IMR-90 (cell line): ENCODE data around the gene PIGM. TPM values are rescaled to one million over a fixed set of nuclear protein-coding genes. Genes with fewer than 3 reads are reported as not detected.

Experiments
- ATAC-seq: fragments of 200-7000 bp; cut with Tn5 transposase; 2 replicates; pipeline ENCODE4 v1.9.1; 2020; ENCODE audit warnings: low read depth, mild to moderate bottlenecking, moderate library complexity
- BruUV-seq: library from RNA; stranded (reverse); fragments of 400-500 nt; replicated peaks from 2 replicates; lab custom pipeline; 2021; lab: Mats Ljungman, UMichigan
- CTCF ChIA-PET: fragments of 300-600 bp; formaldehyde crosslinking; extraction: SDS; loops from one replicate; lab custom pipeline; 2021; ENCODE audit warnings: antibody characterized with exemption; lab: Yijun Ruan, JAX
- POLR2A ChIA-PET: fragments of 300-600 bp; sonication (Branson Sonifier 250); formaldehyde crosslinking; loops from one replicate; lab custom pipeline; 2022; ENCODE audit warnings: antibody characterized with exemption; ENCODE audit not compliant: unreplicated experiment; lab: Charles Lee
- DNase-seq: peaks from one replicate; pipeline ENCODE4 v3.0.0; 2013
- H2AFZ ChIP-seq: replicated peaks from 2 replicates; pipeline ENCODE3; 2013; ENCODE audit warnings: low read length, mild to moderate bottlenecking; ENCODE audit not compliant: poor library complexity
- H2AK5ac ChIP-seq: 2 replicates; pipeline ENCODE4 v1.6.1; 2013; ENCODE audit warnings: low read depth, low read length, inconsistent platforms
- H2AK9ac ChIP-seq: replicated peaks from 2 replicates; pipeline ENCODE3; 2013; ENCODE audit warnings: mild to moderate bottlenecking, low read depth, low read length, moderate library complexity; ENCODE audit not compliant: poor library complexity
- H2BK120ac ChIP-seq: 2 replicates; pipeline ENCODE4 v1.6.1; 2013; ENCODE audit warnings: low read depth, low read length, inconsistent platforms
- H2BK15ac ChIP-seq: 3 replicates; pipeline ENCODE4 v1.6.1; 2013; ENCODE audit warnings: low read depth, low read length, inconsistent platforms
- H2BK20ac ChIP-seq: 2 replicates; pipeline ENCODE4 v1.6.1; 2013; ENCODE audit warnings: low read depth, mild to moderate bottlenecking, inconsistent platforms, low read length, moderate library complexity
- H2BK5ac ChIP-seq: 2 replicates; pipeline ENCODE4 v1.6.1; 2013; ENCODE audit warnings: mild to moderate bottlenecking, low read depth, low read length, inconsistent platforms; ENCODE audit not compliant: poor library complexity, severe bottlenecking
- H3K14ac ChIP-seq: replicated peaks from 2 replicates; pipeline ENCODE4 v1.6.1; 2013; ENCODE audit warnings: low read depth, low read length, inconsistent platforms
- H3K18ac ChIP-seq: 2 replicates; pipeline ENCODE4 v1.6.1; 2013; ENCODE audit warnings: low read depth, low read length, control low read depth
- H3K23ac ChIP-seq: 2 replicates; pipeline ENCODE4 v1.6.1; 2013; ENCODE audit warnings: low read depth, low read length, inconsistent platforms
- H3K27ac ChIP-seq: 2 replicates; pipeline ENCODE4 v1.5.1; 2013; ENCODE audit warnings: mild to moderate bottlenecking, control low read depth, low read length; ENCODE audit not compliant: insufficient read depth
- H3K27me3 ChIP-seq: 2 replicates; pipeline ENCODE4 v1.6.1; 2013; ENCODE audit warnings: low read length; ENCODE audit not compliant: control insufficient read depth, insufficient read depth
- H3K36me3 ChIP-seq: 2 replicates; pipeline ENCODE4 v1.6.1; 2013; ENCODE audit warnings: low read length, mixed read lengths; ENCODE audit not compliant: control insufficient read depth, insufficient read depth
- H3K4ac ChIP-seq: 2 replicates; pipeline ENCODE4 v1.6.1; 2013; ENCODE audit warnings: low read depth, low read length, inconsistent platforms
- H3K4me1 ChIP-seq: 2 replicates; pipeline ENCODE4 v1.6.1; 2013; ENCODE audit warnings: low read length, mixed read lengths; ENCODE audit not compliant: control insufficient read depth, insufficient read depth
- H3K4me2 ChIP-seq: 2 replicates; pipeline ENCODE4 v1.6.1; 2013; ENCODE audit warnings: low read depth, mild to moderate bottlenecking, control low read depth, low read length, moderate library complexity
- H3K4me3 ChIP-seq: 2 replicates; pipeline ENCODE4 v1.5.1; 2013; ENCODE audit warnings: low read depth, mild to moderate bottlenecking, control low read depth, low read length, moderate library complexity; ENCODE audit not compliant: insufficient read depth
- H3K56ac ChIP-seq: 2 replicates; pipeline ENCODE4 v1.6.1; 2013; ENCODE audit warnings: low read length, inconsistent platforms; ENCODE audit not compliant: insufficient read depth; ENCODE audit errors: extremely low read depth
- H3K79me1 ChIP-seq, 2 experiments: 2 replicates each; pipeline ENCODE4 v1.6.1; 2013; ENCODE audit warnings: low read length in 2 of 2, inconsistent platforms in 1 of 2, low read depth in 1 of 2
- H3K9ac ChIP-seq: 2 replicates; pipeline ENCODE4 v1.6.1; 2013; ENCODE audit warnings: low read depth, low read length, control low read depth
- H3K9me1 ChIP-seq: 2 replicates; pipeline ENCODE4 v1.6.1; 2013; ENCODE audit warnings: low read length, inconsistent platforms; ENCODE audit not compliant: insufficient read depth
- H3K9me3 ChIP-seq: 2 replicates; pipeline ENCODE4 v1.6.1; 2013; ENCODE audit warnings: low read length; ENCODE audit not compliant: control insufficient read depth, insufficient read depth
- H4K20me1 ChIP-seq: 2 replicates; pipeline ENCODE4 v1.6.1; 2013; ENCODE audit warnings: low read length, inconsistent platforms; ENCODE audit not compliant: insufficient read depth
- H4K5ac ChIP-seq: 2 replicates; pipeline ENCODE4 v1.6.1; 2013; ENCODE audit warnings: mild to moderate bottlenecking, low read depth, low read length, control low read depth
- H4K8ac ChIP-seq, 2 experiments: 2 replicates each; pipeline ENCODE4 v1.6.1; 2013; ENCODE audit warnings: low read depth in 2 of 2, low read length in 2 of 2, control low read depth in 1 of 2, inconsistent platforms in 1 of 2
- H4K91ac ChIP-seq: 2 replicates; pipeline ENCODE4 v1.6.1; 2013; ENCODE audit warnings: low read depth, low read length, inconsistent platforms; ENCODE audit not compliant: insufficient read depth
- BHLHE40 ChIP-seq: fragments of 150-350 bp; IDR thresholded peaks from 2 replicates; pipeline ENCODE4 v1.6.1; 2016; ENCODE audit warnings: mild to moderate bottlenecking, low read depth, low read length
- CEBPB ChIP-seq: IDR thresholded peaks from 2 replicates; pipeline ENCODE4 v1.6.1; 2012; ENCODE audit warnings: low read depth, low read length, improper control_type of control experiment
- FOS ChIP-seq: fragments of 150-350 bp; IDR thresholded peaks from 2 replicates; pipeline ENCODE4 v1.6.1; 2016; ENCODE audit warnings: low read depth, low read length
- MAFK ChIP-seq: IDR thresholded peaks from 2 replicates; pipeline ENCODE4 v1.6.1; 2012; ENCODE audit warnings: low read depth, low read length, improper control_type of control experiment
- MXI1 ChIP-seq: IDR thresholded peaks from 2 replicates; pipeline ENCODE4 v1.6.1; 2012; ENCODE audit warnings: low read depth, mild to moderate bottlenecking, low read length, moderate library complexity, borderline replicate concordance
- NFE2L2 ChIP-seq: fragments of 150-350 bp; IDR thresholded peaks from 2 replicates; pipeline ENCODE4 v1.6.1; 2016; ENCODE audit warnings: low read depth, mild to moderate bottlenecking, low read length
- POLR2A ChIP-seq: IDR thresholded peaks from 2 replicates; pipeline ENCODE4 v1.6.1; 2012; ENCODE audit warnings: mild to moderate bottlenecking, low read depth, low read length
- RAD21 ChIP-seq: IDR thresholded peaks from 2 replicates; pipeline ENCODE4 v1.6.1; 2012; ENCODE audit warnings: low read length, improper control_type of control experiment
- RCOR1 ChIP-seq: IDR thresholded peaks from 2 replicates; pipeline ENCODE4 v1.6.1; 2012; ENCODE audit warnings: mild to moderate bottlenecking, low read length, improper control_type of control experiment; ENCODE audit not compliant: insufficient replicate concordance
- RFX5 ChIP-seq: IDR thresholded peaks from 2 replicates; pipeline ENCODE4 v1.8.0; 2012; ENCODE audit warnings: low read depth, mild to moderate bottlenecking, low read length, moderate library complexity
- SMC3 ChIP-seq: fragments of 150-350 bp; IDR thresholded peaks from 2 replicates; pipeline ENCODE4 v1.6.1; 2016; ENCODE audit warnings: low read depth, mild to moderate bottlenecking, antibody characterized with exemption, low read length, moderate library complexity
- WGBS, 2 experiments: methylation state at CpG; one replicate each; pipeline versions ENCODE4 v1.1.5 to v1.1.7; 2013; ENCODE audit warnings: missing lambda C conversion rate in 2 of 2; ENCODE audit not compliant: insufficient read length in 1 of 2; ENCODE audit errors: extremely low coverage in 2 of 2; 5-methylcytosine and 5-hydroxymethylcytosine counted together
- dilution Hi-C: fragments of 300-500 bp; cut with HindIII; formaldehyde crosslinking; loops from one replicate; pipeline ENCODE4 v1.14.3; 2018; ENCODE audit warnings: low sequenced_read_pairs; ENCODE audit not compliant: unreplicated experiment
- in situ Hi-C: fragments of 300-500 bp; cut with MboI; formaldehyde crosslinking; loops from 3 replicates; pipeline ENCODE4 v1.14.3; 2019; ENCODE audit warnings: low sequenced_read_pairs, inconsistent platforms, mixed read lengths
- intact Hi-C: fragments of 100-400 bp; cut with micrococcal nuclease; formaldehyde crosslinking; loops from 2 replicates; pipeline ENCODE4 v1.10.0; 2022
- polyA plus RNA-seq, 3 experiments: library from polyadenylated mRNA; depleted of rRNA; stranded (reverse); fragments of >200 nt; gene quantifications; 2 replicates each; pipeline ENCODE4 v1.2.3, GENCODE V29; 2012; ENCODE audit warnings: low replicate concordance in 1 of 3
- total RNA-seq: library from RNA; depleted of rRNA; stranded (reverse); fragments of >200 nt; gene quantifications from 2 replicates; pipeline ENCODE4 v1.2.3, GENCODE V29; 2012
- TF ChIP-seq, protein P1 (sequence below): fragments of 150-350 bp; IDR thresholded peaks from 2 replicates; pipeline ENCODE4 v1.6.1; 2017; ENCODE audit warnings: mild to moderate bottlenecking, antibody characterized with exemption, low read length, low read depth
- TF ChIP-seq, protein P2 (sequence below): conservative IDR thresholded peaks from 2 replicates; pipeline ENCODE4 v1.5.1; 2012; ENCODE audit warnings: mild to moderate bottlenecking, low read depth, low read length, improper control_type of control experiment

The PIGM gene
- total and polyA plus RNA-seq, 2 of the 4 experiments (the other 2 are of a cell fraction): 2.9 TPM

DNA sequence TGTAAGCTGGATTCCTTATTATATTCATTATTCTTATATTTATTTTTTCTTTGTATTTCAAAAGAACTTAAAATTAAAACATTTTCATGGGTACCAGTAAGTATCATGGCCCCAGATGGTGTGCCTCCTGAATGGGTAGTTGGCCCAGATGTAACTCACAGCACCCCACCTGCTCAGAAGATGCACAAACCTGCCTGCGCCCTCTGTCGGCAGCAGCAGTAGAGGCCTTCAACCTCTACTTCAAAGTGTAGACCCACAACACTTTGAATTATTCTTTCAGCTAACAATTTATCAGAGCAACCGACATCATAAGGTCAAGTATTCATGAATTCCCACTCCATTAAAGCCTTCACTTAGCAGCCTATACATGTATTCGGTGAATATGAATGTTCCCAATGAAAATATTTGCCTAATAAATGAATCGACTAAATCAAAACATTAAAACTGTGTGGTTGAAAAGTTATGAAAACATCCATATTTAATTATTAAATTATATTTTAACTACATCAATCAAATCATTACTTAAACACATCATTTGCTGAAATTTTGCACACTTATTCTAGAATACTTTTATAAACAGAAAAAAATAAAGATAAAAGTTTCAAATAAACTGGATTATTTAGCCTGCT, 25.4 kb downstream of the PIGM start (continued):
- TF ChIP-seq BHLHE40: no peak

DNA sequence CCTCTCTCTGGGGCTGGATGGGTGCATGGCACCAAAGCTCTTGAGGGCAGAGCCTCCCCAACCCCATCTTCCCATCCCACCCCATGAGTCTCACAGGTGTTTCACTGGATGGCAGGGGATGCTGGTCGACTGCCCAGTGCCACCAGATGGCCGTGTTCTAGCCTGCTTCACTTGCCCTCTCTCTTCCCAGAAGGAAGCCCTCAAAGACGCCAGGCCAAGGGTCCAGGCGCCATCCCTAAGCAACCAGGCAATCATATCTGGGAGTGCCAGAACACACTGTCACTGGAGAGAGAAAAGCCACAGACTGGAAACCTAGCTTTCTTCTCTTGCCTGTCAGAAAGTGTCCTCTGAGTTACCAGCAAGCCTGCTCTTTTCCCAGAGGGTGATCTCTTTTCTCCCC, 26.7 kb downstream of the PIGM start:
- no peak for ATAC-seq
- no peaks in the 10 kb centered on the region for H3K36me3 ChIP-seq

More for the DNA sequence above, 26.7 kb downstream of the PIGM start:
- peaks cover 20% of the 10 kb centered on the region for H3K27me3 ChIP-seq
- no peak overlapping the region for H2BK20ac ChIP-seq
- dilution Hi-C loops: no loop called here
- no peak overlapping the region for H3K23ac ChIP-seq
- no peak overlapping the region for H3K18ac ChIP-seq
- H4K5ac ChIP-seq: no peak overlapping the region
- no peak for DNase-seq
- no peak overlapping the region for H3K9ac ChIP-seq
- H4K8ac ChIP-seq: no peak overlapping the region
- H3K4me1 ChIP-seq: no peaks in the 10 kb centered on the region
- H4K20me1 ChIP-seq: no peaks in the 10 kb centered on the region
- no peak overlapping the region for H2BK15ac ChIP-seq
- intact Hi-C loops: loop anchor here (5.0 kb wide), 1 partner anchor 223 kb away; the partner anchor contains the start of gene DUSP23
- H3K56ac ChIP-seq: no peak overlapping the region
- WGBS, 2 experiments: 70% methylated on average over 3 of the region's 4 CpGs; no CpG with 5 or more reads in 1 of the 2 experiments
- H3K4me3 ChIP-seq: no peak overlapping the region
- no peak overlapping the region for H2AFZ ChIP-seq
- in situ Hi-C loops: loop anchor here (5.0 to 10.0 kb wide), 2 partner anchors 68 to 220 kb away; partner anchors contain the start of gene DUSP23
- H2AK9ac ChIP-seq: no peak overlapping the region
- no peak for TF ChIP-seq BHLHE40
- no peak for TF ChIP-seq FOS
- no peak for TF ChIP-seq RAD21
- no peak for TF ChIP-seq CEBPB
- TF ChIP-seq, protein P1, sequence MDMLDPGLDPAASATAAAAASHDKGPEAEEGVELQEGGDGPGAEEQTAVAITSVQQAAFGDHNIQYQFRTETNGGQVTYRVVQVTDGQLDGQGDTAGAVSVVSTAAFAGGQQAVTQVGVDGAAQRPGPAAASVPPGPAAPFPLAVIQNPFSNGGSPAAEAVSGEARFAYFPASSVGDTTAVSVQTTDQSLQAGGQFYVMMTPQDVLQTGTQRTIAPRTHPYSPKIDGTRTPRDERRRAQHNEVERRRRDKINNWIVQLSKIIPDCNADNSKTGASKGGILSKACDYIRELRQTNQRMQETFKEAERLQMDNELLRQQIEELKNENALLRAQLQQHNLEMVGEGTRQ: no peak
- no peak for TF ChIP-seq NFE2L2
- no peak for TF ChIP-seq POLR2A
- TF ChIP-seq MXI1: no peak
- no peak for TF ChIP-seq RFX5
- TF ChIP-seq MAFK: no peak
- no peak for TF ChIP-seq SMC3
- TF ChIP-seq RCOR1: no peak
- TF ChIP-seq, protein P2, sequence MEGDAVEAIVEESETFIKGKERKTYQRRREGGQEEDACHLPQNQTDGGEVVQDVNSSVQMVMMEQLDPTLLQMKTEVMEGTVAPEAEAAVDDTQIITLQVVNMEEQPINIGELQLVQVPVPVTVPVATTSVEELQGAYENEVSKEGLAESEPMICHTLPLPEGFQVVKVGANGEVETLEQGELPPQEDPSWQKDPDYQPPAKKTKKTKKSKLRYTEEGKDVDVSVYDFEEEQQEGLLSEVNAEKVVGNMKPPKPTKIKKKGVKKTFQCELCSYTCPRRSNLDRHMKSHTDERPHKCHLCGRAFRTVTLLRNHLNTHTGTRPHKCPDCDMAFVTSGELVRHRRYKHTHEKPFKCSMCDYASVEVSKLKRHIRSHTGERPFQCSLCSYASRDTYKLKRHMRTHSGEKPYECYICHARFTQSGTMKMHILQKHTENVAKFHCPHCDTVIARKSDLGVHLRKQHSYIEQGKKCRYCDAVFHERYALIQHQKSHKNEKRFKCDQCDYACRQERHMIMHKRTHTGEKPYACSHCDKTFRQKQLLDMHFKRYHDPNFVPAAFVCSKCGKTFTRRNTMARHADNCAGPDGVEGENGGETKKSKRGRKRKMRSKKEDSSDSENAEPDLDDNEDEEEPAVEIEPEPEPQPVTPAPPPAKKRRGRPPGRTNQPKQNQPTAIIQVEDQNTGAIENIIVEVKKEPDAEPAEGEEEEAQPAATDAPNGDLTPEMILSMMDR: no peak
- H4K91ac ChIP-seq: no peak overlapping the region
- H2BK5ac ChIP-seq: no peak overlapping the region
- no TSS peak for BruUV-seq
- H3K79me1 ChIP-seq: no peaks in the 10 kb centered on the region
- H3K9me3 ChIP-seq: no peaks in the 10 kb centered on the region
- no peak overlapping the region for H3K4ac ChIP-seq
- no peak overlapping the region for H3K27ac ChIP-seq
- no peak overlapping the region for H3K14ac ChIP-seq
- POLR2A ChIA-PET: interaction anchor here (0.6 kb wide), 1 partner anchor 26 kb away, joined by 3 read pairs; no protein-coding TSS in a partner anchor
- CTCF ChIA-PET: interaction anchor here (1.2 to 3.3 kb wide), 3 partner anchors 12 to 67 kb away, joined by 3 to 48 read pairs (median 34); no protein-coding TSS in a partner anchor
- no peak overlapping the region for H2AK5ac ChIP-seq
- no peaks in the 10 kb centered on the region for H3K9me1 ChIP-seq
- H2BK120ac ChIP-seq: no peak overlapping the region
- no peak overlapping the region for H3K4me2 ChIP-seq
